ENCODE measurements around the gene PRKACA.

The PRKACA gene

GRCh38 chr19:14103310-14103709 is 14.3 kb downstream of the PRKACA start:
- H3K4me3 ChIP-seq (replicated peaks; ENCODE audit: low read depth, low read length): no peak overlapping the region
- no peak for DNase-seq (ENCODE audit: extremely low read depth, low read depth)
- TF ChIP-seq CTCF (IDR thresholded peaks at IDR 0.05; ENCODE audit: low read depth, low read length, missing control alignments): no peak

GRCh38 chr19:14102756-14103155 is 14.8 kb downstream of the PRKACA start:
- no peak overlapping the region for H3K4me3 ChIP-seq (replicated peaks; ENCODE audit: low read depth, low read length)
- no peak for TF ChIP-seq CTCF (IDR thresholded peaks at IDR 0.05; ENCODE audit: low read depth, low read length, missing control alignments)
- no peak for DNase-seq (ENCODE audit: extremely low read depth, low read depth)

- no peak for TF ChIP-seq CTCF (IDR thresholded peaks at IDR 0.05; ENCODE audit: low read depth, low read length, missing control alignments)
- no peak for DNase-seq (ENCODE audit: extremely low read depth, low read depth)
These were observed 15.4 kb downstream of the PRKACA start for GRCh38 chr19:14102102-14102696.

GRCh38 chr19:14101003-14101545 is 16.5 kb downstream of the PRKACA start:
- H3K4me3 ChIP-seq (replicated peaks; ENCODE audit: low read depth, low read length): no peak overlapping the region
- TF ChIP-seq CTCF (IDR thresholded peaks at IDR 0.05; ENCODE audit: low read depth, low read length, missing control alignments): no peak
- no peak for DNase-seq (ENCODE audit: extremely low read depth, low read depth)

More at GRCh38 chr19:14102102-14102696, 15.4 kb downstream of the PRKACA start:
- H3K4me3 ChIP-seq (replicated peaks; ENCODE audit: low read depth, low read length): no peak overlapping the region

- no peak for DNase-seq (ENCODE audit: extremely low read depth, low read depth)
- H3K4me3 ChIP-seq (replicated peaks; ENCODE audit: low read depth, low read length): no peak overlapping the region
- TF ChIP-seq CTCF (IDR thresholded peaks at IDR 0.05; ENCODE audit: low read depth, low read length, missing control alignments): peak; percentile 16
These were observed 19.9 kb downstream of the PRKACA start for GRCh38 chr19:14097532-14098151.

- no peak overlapping the region for H3K4me3 ChIP-seq (replicated peaks; ENCODE audit: low read depth, low read length)
- no peak for TF ChIP-seq CTCF (IDR thresholded peaks at IDR 0.05; ENCODE audit: low read depth, low read length, missing control alignments)
- no peak for DNase-seq (ENCODE audit: extremely low read depth, low read depth)
These were observed 21.1 kb downstream of the PRKACA start for GRCh38 chr19:14096272-14096992.

Data from HFF-Myc (cell line).